HG03159 (cell line): ENCODE measurements around the gene DNAL4.

Experiments used
- ATAC-seq: cut with Tn5 transposase; IDR thresholded peaks from one replicate; pipeline ENCODE4 v1.9.1; 2021; ENCODE audit warnings: mild to moderate bottlenecking, moderate library complexity; ENCODE audit not compliant: unreplicated experiment

DNAL4 gene

GRCh38 chr22:38788021-38788816, 5.7 kb downstream of the DNAL4 start:
- no peak for ATAC-seq

- ATAC-seq = no peak
Observed at GRCh38 chr22:38786631-38787030, 7.3 kb downstream of the DNAL4 start.

GRCh38 chr22:38784856-38785255, 9.1 kb downstream of the DNAL4 start:
- no peak for ATAC-seq

- ATAC-seq = no peak
Observed at GRCh38 chr22:38784035-38784434, 9.9 kb downstream of the DNAL4 start.

- ATAC-seq = no peak
Observed at GRCh38 chr22:38783095-38783615, 10.8 kb downstream of the DNAL4 start.

- no peak for ATAC-seq
Observed at GRCh38 chr22:38782402-38783094, 11.4 kb downstream of the DNAL4 start.

- no peak for ATAC-seq
Observed at GRCh38 chr22:38781033-38781432, 12.9 kb downstream of the DNAL4 start.

GRCh38 chr22:38777087-38777671, 16.8 kb downstream of the DNAL4 start:
- no peak for ATAC-seq

- no peak for ATAC-seq
Observed at GRCh38 chr22:38776086-38776485, 17.9 kb downstream of the DNAL4 start.

GRCh38 chr22:38775656-38776055, 18.3 kb downstream of the DNAL4 start:
- ATAC-seq = no peak

- no peak for ATAC-seq
Observed at GRCh38 chr22:38774496-38775166, 19.3 kb downstream of the DNAL4 start.

GRCh38 chr22:38773363-38773946, 20.5 kb downstream of the DNAL4 start:
- no peak for ATAC-seq

GRCh38 chr22:38772623-38772873, 21.4 kb downstream of the DNAL4 start:
- no peak for ATAC-seq

GRCh38 chr22:38770257-38770949, 23.5 kb downstream of the DNAL4 start:
- ATAC-seq = no peak

GRCh38 chr22:38768036-38768435, 25.9 kb downstream of the DNAL4 start:
- no peak for ATAC-seq

- ATAC-seq = no peak
Observed at GRCh38 chr22:38767313-38767712, 26.6 kb downstream of the DNAL4 start.

- no peak for ATAC-seq
Observed at GRCh38 chr22:38766076-38766777, 27.7 kb downstream of the DNAL4 start.

GRCh38 chr22:38762551-38762983, 31.4 kb downstream of the DNAL4 start:
- ATAC-seq = no peak

- no peak for ATAC-seq
Observed at GRCh38 chr22:38761202-38762162, 32.5 kb downstream of the DNAL4 start.
